Vagina (tissue), 2 donors: ENCODE measurements around the gene ZNF775. TPM values are rescaled to one million over a fixed set of nuclear protein-coding genes. Genes with fewer than 3 reads are reported as not detected.

Experiments used
- DNase-seq, 2 donors: peaks; one replicate each; pipeline ENCODE4 v3.0.0-alpha.2; 2017; ENCODE audit errors: extremely low spot score in 2 of 2
- H3K27ac ChIP-seq: fragments of 200-600 bp; sonication (generic); one replicate; pipeline ENCODE4 v1.5.1; 2019
- H3K27me3 ChIP-seq: fragments of 200-600 bp; sonication (generic); one replicate; pipeline ENCODE4 v1.5.1; 2019
- H3K36me3 ChIP-seq, 2 donors: fragments of 200-600 bp; sonication (generic); one replicate each; pipeline ENCODE4 v1.5.1; 2017 to 2019
- H3K4me1 ChIP-seq: fragments of 200-600 bp; sonication (generic); one replicate; pipeline ENCODE4 v1.5.1; 2019
- H3K4me3 ChIP-seq, 2 donors: fragments of 200-600 bp; sonication (generic); 1 replicate in 1 of 2; 2 replicates in 1 of 2; pipeline ENCODE4 v1.5.1; 2016 to 2019
- H3K9me3 ChIP-seq: fragments of 200-600 bp; sonication (generic); one replicate; pipeline ENCODE4 v1.5.1; 2019
- CTCF ChIP-seq, 3 experiments: fragments of 450-650 bp in 2 of 3; fragments of 200-600 bp in 1 of 3; sonication (generic) in 1 of 3; IDR thresholded peaks; one replicate each; pipeline ENCODE4 v1.5.1; 2017 to 2019; ENCODE audit warnings: antibody characterized with exemption in 3 of 3, mild to moderate bottlenecking in 2 of 3, moderate library complexity in 2 of 3
- POLR2A ChIP-seq, 2 donors: fragments of 450-650 bp; IDR thresholded peaks; one replicate each; pipeline ENCODE4 v1.6.1; 2017; ENCODE audit warnings: antibody characterized with exemption in 2 of 2, mild to moderate bottlenecking in 2 of 2, moderate library complexity in 2 of 2
- POLR2AphosphoS5 ChIP-seq, 2 donors: sonication (generic); formaldehyde crosslinking; IDR thresholded peaks; one replicate each; pipeline ENCODE4 v1.9.0; 2017; ENCODE audit warnings: antibody characterized with exemption in 2 of 2, mild to moderate bottlenecking in 2 of 2, low read depth in 1 of 2; ENCODE audit not compliant: insufficient read depth in 1 of 2
- intact Hi-C: fragments of 100-400 bp; cut with DNase I; formaldehyde crosslinking; loops from one replicate; pipeline ENCODE4 v1.15.1; 2023
- total RNA-seq: library from RNA; depleted of rRNA; stranded (reverse); fragments of >200 nt; gene quantifications from one replicate; pipeline ENCODE4 v1.2.3, GENCODE V29; 2016

ZNF775 gene
- total RNA-seq, 1 donor from 2014 or later = 4.4 TPM

- no peak for TF ChIP-seq POLR2AphosphoS5 (IDR thresholded peaks at IDR 0.05; ENCODE audit: insufficient read depth in 1 of 2, low read depth in 1 of 2)
- no peak for TF ChIP-seq CTCF (IDR thresholded peaks at IDR 0.05)
- TF ChIP-seq POLR2A (IDR thresholded peaks at IDR 0.05) = no peak
- Histone ChIP-seq H3K27ac (no peak overlapping the region), H3K4me1 (no peaks in the 10 kb centered on the region), H3K36me3 (no peaks in the 10 kb centered on the region), H3K27me3 (no peaks in the 10 kb centered on the region), H3K4me3 (no peak overlapping the region), H3K9me3 (no peaks in the 10 kb centered on the region)
- DNase-seq = no peak
- intact Hi-C loops = no loop called here
These were observed 38.7 kb downstream of the ZNF775 start for GRCh38 chr7:150417863-150418262.

- TF ChIP-seq CTCF (IDR thresholded peaks at IDR 0.05) (no peak), POLR2A (IDR thresholded peaks at IDR 0.05) (no peak), POLR2AphosphoS5 (IDR thresholded peaks at IDR 0.05; ENCODE audit: insufficient read depth in 1 of 2, low read depth in 1 of 2) (no peak)
- Histone ChIP-seq H3K9me3 (no peaks in the 10 kb centered on the region), H3K4me1 (no peaks in the 10 kb centered on the region), H3K4me3 (no peak overlapping the region), H3K36me3 (no peaks in the 10 kb centered on the region), H3K27me3 (no peaks in the 10 kb centered on the region), H3K27ac (no peak overlapping the region)
- DNase-seq = no peak
- intact Hi-C loops = no loop called here
These were observed 41.1 kb downstream of the ZNF775 start for GRCh38 chr7:150420242-150420641.

GRCh38 chr7:150420987-150421674 lies 42.0 kb downstream of the ZNF775 start:
- H3K9me3 ChIP-seq = no peaks in the 10 kb centered on the region
- intact Hi-C loops = no loop called here
- H3K4me3 ChIP-seq = no peak overlapping the region
- DNase-seq = peak in 1 of 2 donors; percentile 84
- H3K4me1 ChIP-seq = no peaks in the 10 kb centered on the region
- H3K27ac ChIP-seq = no peak overlapping the region
- TF ChIP-seq POLR2AphosphoS5 (IDR thresholded peaks at IDR 0.05; ENCODE audit: insufficient read depth in 1 of 2, low read depth in 1 of 2) (peak in 1 of 2 donors; percentile 38), POLR2A (IDR thresholded peaks at IDR 0.05) (no peak), CTCF (IDR thresholded peaks at IDR 0.05) (peak; percentile 54 to 86 (median 79))
- H3K36me3 ChIP-seq = no peaks in the 10 kb centered on the region
- H3K27me3 ChIP-seq = no peaks in the 10 kb centered on the region

- no peaks in the 10 kb centered on the region for H3K9me3 ChIP-seq
- intact Hi-C loops = no loop called here
These were observed 42.7 kb downstream of the ZNF775 start for GRCh38 chr7:150421831-150422230.

More at GRCh38 chr7:150421831-150422230, 42.7 kb downstream of the ZNF775 start:
- DNase-seq = peak in 1 of 2 donors; percentile 69
- TF ChIP-seq POLR2AphosphoS5 (IDR thresholded peaks at IDR 0.05; ENCODE audit: insufficient read depth in 1 of 2, low read depth in 1 of 2) (no peak), POLR2A (IDR thresholded peaks at IDR 0.05) (no peak), CTCF (IDR thresholded peaks at IDR 0.05) (no peak)
- Histone ChIP-seq H3K27me3 (no peaks in the 10 kb centered on the region), H3K4me1 (no peaks in the 10 kb centered on the region), H3K4me3 (no peak overlapping the region), H3K27ac (no peak overlapping the region), H3K36me3 (no peaks in the 10 kb centered on the region)
